Measurements from ENCODE around the gene GRIN2A. TPM values are rescaled to one million over a fixed set of nuclear protein-coding genes. Genes with fewer than 3 reads are reported as not detected.

Gene GRIN2A
- polyA plus RNA-seq, 1 donor from 2014 or later: 0.11 TPM

DNA sequence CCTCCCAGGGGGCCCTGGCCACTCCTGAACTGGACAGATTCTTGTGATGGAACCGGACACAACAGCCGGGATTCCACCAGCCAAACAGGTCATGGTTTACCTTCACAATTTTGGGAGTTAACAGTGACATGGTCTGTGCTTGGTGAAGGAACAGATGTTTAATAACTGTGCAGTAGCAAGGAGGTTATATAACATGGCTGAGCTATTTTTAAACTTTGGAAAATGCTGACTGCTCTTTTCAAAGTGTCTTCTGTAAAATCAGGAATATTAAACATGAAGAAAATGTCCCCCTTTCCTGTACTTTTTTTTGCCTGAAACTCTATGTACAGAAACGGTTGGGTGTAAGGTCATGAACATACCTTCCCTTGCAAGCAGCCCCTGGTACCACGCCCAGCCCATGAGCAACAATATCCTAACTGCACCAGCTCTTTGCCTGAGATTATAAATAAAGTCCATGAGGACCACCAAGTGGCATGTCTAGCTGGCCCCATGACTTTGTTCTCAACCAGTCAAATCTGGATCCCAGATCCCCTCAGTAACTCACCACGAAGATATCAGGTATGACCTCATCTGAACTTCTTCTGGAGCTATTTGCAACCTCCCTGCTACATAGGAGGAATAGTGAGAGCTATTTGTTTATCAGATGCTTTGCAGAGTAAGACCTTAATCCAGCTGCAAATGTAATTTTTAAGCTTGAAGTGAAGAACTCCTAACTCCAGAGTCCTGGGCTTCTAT, 249.1 kb downstream of the GRIN2A start:
- H3K9me2 ChIP-seq (ENCODE audit: insufficient read depth, low read length): no peaks in the 10 kb centered on the region
- H4K20me1 ChIP-seq (ENCODE audit: insufficient read depth): no peaks in the 10 kb centered on the region
- H3F3A ChIP-seq (ENCODE audit: insufficient read depth, low read length, poor library complexity, severe bottlenecking): no peaks in the 10 kb centered on the region

DNA sequence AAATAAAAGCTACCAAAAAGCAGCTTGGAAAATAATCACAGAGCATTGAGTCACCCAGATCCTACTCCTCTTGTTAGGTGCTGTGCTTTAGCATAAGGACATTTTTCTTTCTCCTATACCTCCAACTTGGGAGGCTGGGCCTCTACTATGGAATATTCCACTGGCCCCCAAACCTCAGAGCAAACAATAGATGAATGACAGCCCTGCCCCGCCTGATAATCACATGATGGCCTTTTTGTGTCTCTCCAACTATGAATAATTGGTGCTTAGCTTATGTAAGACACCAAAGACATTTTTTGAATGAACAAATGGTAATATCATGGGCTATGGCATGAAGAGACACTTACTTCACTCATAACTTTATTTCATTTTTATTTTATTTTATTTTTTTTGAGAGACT, 250.2 kb downstream of the GRIN2A start:
- TF ChIP-seq, protein P1, sequence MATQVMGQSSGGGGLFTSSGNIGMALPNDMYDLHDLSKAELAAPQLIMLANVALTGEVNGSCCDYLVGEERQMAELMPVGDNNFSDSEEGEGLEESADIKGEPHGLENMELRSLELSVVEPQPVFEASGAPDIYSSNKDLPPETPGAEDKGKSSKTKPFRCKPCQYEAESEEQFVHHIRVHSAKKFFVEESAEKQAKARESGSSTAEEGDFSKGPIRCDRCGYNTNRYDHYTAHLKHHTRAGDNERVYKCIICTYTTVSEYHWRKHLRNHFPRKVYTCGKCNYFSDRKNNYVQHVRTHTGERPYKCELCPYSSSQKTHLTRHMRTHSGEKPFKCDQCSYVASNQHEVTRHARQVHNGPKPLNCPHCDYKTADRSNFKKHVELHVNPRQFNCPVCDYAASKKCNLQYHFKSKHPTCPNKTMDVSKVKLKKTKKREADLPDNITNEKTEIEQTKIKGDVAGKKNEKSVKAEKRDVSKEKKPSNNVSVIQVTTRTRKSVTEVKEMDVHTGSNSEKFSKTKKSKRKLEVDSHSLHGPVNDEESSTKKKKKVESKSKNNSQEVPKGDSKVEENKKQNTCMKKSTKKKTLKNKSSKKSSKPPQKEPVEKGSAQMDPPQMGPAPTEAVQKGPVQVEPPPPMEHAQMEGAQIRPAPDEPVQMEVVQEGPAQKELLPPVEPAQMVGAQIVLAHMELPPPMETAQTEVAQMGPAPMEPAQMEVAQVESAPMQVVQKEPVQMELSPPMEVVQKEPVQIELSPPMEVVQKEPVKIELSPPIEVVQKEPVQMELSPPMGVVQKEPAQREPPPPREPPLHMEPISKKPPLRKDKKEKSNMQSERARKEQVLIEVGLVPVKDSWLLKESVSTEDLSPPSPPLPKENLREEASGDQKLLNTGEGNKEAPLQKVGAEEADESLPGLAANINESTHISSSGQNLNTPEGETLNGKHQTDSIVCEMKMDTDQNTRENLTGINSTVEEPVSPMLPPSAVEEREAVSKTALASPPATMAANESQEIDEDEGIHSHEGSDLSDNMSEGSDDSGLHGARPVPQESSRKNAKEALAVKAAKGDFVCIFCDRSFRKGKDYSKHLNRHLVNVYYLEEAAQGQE (IDR thresholded peaks at IDR 0.05; ENCODE audit: borderline replicate concordance): no peak
- TF ChIP-seq RAD21 (conservative IDR thresholded peaks at IDR 0.05): no peak
- no peak for TF ChIP-seq EZH2 (IDR thresholded peaks at IDR 0.05; ENCODE audit: borderline replicate concordance, insufficient read depth, low read length, poor library complexity, severe bottlenecking)
- no peak for TF ChIP-seq TAF1 (IDR thresholded peaks at IDR 0.05; ENCODE audit: low read depth)
- TF ChIP-seq, protein P2, sequence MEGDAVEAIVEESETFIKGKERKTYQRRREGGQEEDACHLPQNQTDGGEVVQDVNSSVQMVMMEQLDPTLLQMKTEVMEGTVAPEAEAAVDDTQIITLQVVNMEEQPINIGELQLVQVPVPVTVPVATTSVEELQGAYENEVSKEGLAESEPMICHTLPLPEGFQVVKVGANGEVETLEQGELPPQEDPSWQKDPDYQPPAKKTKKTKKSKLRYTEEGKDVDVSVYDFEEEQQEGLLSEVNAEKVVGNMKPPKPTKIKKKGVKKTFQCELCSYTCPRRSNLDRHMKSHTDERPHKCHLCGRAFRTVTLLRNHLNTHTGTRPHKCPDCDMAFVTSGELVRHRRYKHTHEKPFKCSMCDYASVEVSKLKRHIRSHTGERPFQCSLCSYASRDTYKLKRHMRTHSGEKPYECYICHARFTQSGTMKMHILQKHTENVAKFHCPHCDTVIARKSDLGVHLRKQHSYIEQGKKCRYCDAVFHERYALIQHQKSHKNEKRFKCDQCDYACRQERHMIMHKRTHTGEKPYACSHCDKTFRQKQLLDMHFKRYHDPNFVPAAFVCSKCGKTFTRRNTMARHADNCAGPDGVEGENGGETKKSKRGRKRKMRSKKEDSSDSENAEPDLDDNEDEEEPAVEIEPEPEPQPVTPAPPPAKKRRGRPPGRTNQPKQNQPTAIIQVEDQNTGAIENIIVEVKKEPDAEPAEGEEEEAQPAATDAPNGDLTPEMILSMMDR (IDR thresholded peaks at IDR 0.05; ENCODE audit: poor library complexity, severe bottlenecking): no peak
- TF ChIP-seq EP300 (conservative IDR thresholded peaks at IDR 0.05; ENCODE audit: poor library complexity, severe bottlenecking): no peak
- TF ChIP-seq SMC3 (conservative IDR thresholded peaks at IDR 0.05; ENCODE audit: poor library complexity): no peak
- TF ChIP-seq MXI1 (conservative IDR thresholded peaks at IDR 0.05; ENCODE audit: poor library complexity, severe bottlenecking): no peak
- Histone ChIP-seq H3K9me3 (ENCODE audit: low read length) (no peaks in the 10 kb centered on the region), H3K4me2 (ENCODE audit: low read length) (no peak overlapping the region), H3K9ac (ENCODE audit: low read length) (no peak overlapping the region), H3K79me2 (replicated peaks; ENCODE audit: insufficient read depth, low read length) (no peaks in the 10 kb centered on the region), H3K9me2 (ENCODE audit: insufficient read depth, low read length) (no peaks in the 10 kb centered on the region), H3K27ac (ENCODE audit: low read length) (no peak overlapping the region), H3K27me3 (ENCODE audit: insufficient read depth, low read depth, low read length) (no peaks in the 10 kb centered on the region), H3K4me3 (ENCODE audit: low read length) (no peak overlapping the region), H4K20me1 (ENCODE audit: insufficient read depth) (no peaks in the 10 kb centered on the region), H2AFZ (ENCODE audit: low read depth, low read length) (no peak overlapping the region), H3K36me3 (ENCODE audit: insufficient read depth, low read length) (no peaks in the 10 kb centered on the region), H3F3A (ENCODE audit: insufficient read depth, low read length, poor library complexity, severe bottlenecking) (no peaks in the 10 kb centered on the region)

More for the DNA sequence above, 249.1 kb downstream of the GRIN2A start:
- H3K27me3 ChIP-seq (ENCODE audit: insufficient read depth, low read depth, low read length): no peaks in the 10 kb centered on the region
- TF ChIP-seq POLR2AphosphoS5 (IDR thresholded peaks at IDR 0.05) (no peak), SMC3 (conservative IDR thresholded peaks at IDR 0.05; ENCODE audit: poor library complexity) (no peak), TAF1 (IDR thresholded peaks at IDR 0.05; ENCODE audit: low read depth) (no peak), MXI1 (conservative IDR thresholded peaks at IDR 0.05; ENCODE audit: poor library complexity, severe bottlenecking) (no peak), EZH2 (IDR thresholded peaks at IDR 0.05; ENCODE audit: borderline replicate concordance, insufficient read depth, low read length, poor library complexity, severe bottlenecking) (no peak), EP300 (conservative IDR thresholded peaks at IDR 0.05; ENCODE audit: poor library complexity, severe bottlenecking) (no peak), RAD21 (conservative IDR thresholded peaks at IDR 0.05) (no peak)
- TF ChIP-seq, protein P2 (IDR thresholded peaks at IDR 0.05; ENCODE audit: poor library complexity, severe bottlenecking): no peak
- TF ChIP-seq, protein P1 (IDR thresholded peaks at IDR 0.05; ENCODE audit: borderline replicate concordance): no peak
- no peak overlapping the region for H3K27ac ChIP-seq (ENCODE audit: low read length)
- no peak overlapping the region for H3K4me2 ChIP-seq (ENCODE audit: low read length)
- H3K4me3 ChIP-seq (ENCODE audit: low read length): no peak overlapping the region
- H3K36me3 ChIP-seq (ENCODE audit: insufficient read depth, low read length): no peaks in the 10 kb centered on the region
- no peak overlapping the region for H2AFZ ChIP-seq (ENCODE audit: low read depth, low read length)
- H3K9me3 ChIP-seq (ENCODE audit: low read length): no peaks in the 10 kb centered on the region
- no peak overlapping the region for H3K9ac ChIP-seq (ENCODE audit: low read length)
- H3K79me2 ChIP-seq (replicated peaks; ENCODE audit: insufficient read depth, low read length): no peaks in the 10 kb centered on the region
